HepG2 (cell line): Measurements from ENCODE around the gene LRRC37A. TPM values are rescaled to one million over a fixed set of nuclear protein-coding genes. Genes with fewer than 3 reads are reported as not detected.
"Not testable (repeated sequence)": the region's sequence is repeated elsewhere in the genome, so short reads cannot be mapped to it uniquely, and the experiment has no call there.

Experiments used
- ATAC-seq: fragments of 200-7000 bp; cut with Tn5 transposase; 3 replicates; pipeline ENCODE4 v1.9.1; 2020; ENCODE audit warnings: mild to moderate bottlenecking, moderate library complexity
- BruUV-seq: library from RNA; stranded (reverse); fragments of 400-500 nt; replicated peaks from 2 replicates; lab custom pipeline; 2021; lab: Mats Ljungman, UMichigan
- CTCF ChIA-PET: fragments of 300-600 bp; formaldehyde crosslinking; extraction: SDS; loops from one replicate; lab custom pipeline; 2021; ENCODE audit warnings: low total read pairs, inconsistent platforms, low intra/inter-chr PET ratio; lab: Yijun Ruan, JAX
- POLR2A ChIA-PET: fragments of 350-600 bp; sonication (Branson Sonifier 250); formaldehyde crosslinking; loops from one replicate; lab custom pipeline; 2020; ENCODE audit warnings: antibody characterized with exemption, inconsistent platforms; lab: Yijun Ruan, JAX
- DNase-seq: peaks from one replicate; pipeline ENCODE4 v3.0.0-alpha.2; 2015; ENCODE audit warnings: low spot score
- FAIRE-seq: peaks from 3 replicates; lab custom pipeline; 2011; peaks lifted over from hg19 to GRCh38; lab: Jason Lieb, UNC
- H2AFZ ChIP-seq: one replicate; pipeline ENCODE4 v1.6.1; 2011; ENCODE audit warnings: low read length, inconsistent platforms
- H3K27ac ChIP-seq: fragments of 300-600 bp; 3 replicates; pipeline ENCODE4 v1.8.0; 2011; ENCODE audit warnings: mixed run types, mild to moderate bottlenecking, mixed read lengths, low read length, inconsistent platforms; ENCODE audit not compliant: insufficient read depth; ENCODE audit errors: extremely low read length
- H3K27me3 ChIP-seq, 2 experiments: fragments of 200-600 bp in 1 of 2; 2 replicates in 1 of 2; 3 replicates in 1 of 2; pipeline versions ENCODE4 v1.6.0 to v1.8.0; 2011; ENCODE audit warnings: low read length in 2 of 2, mild to moderate bottlenecking in 2 of 2, moderate library complexity in 2 of 2, inconsistent platforms in 1 of 2; ENCODE audit not compliant: insufficient read depth in 2 of 2, control insufficient read depth in 1 of 2
- H3K36me3 ChIP-seq, 2 experiments: fragments of 200-600 bp in 1 of 2; replicated peaks in 1 of 2; 2 replicates in 1 of 2; 3 replicates in 1 of 2; pipeline versions ENCODE4 v1.5.1 to v1.8.0; 2011; ENCODE audit warnings: low read length in 2 of 2, inconsistent platforms in 1 of 2; ENCODE audit not compliant: insufficient read depth in 2 of 2, control insufficient read depth in 1 of 2
- H3K4me1 ChIP-seq: 2 replicates; pipeline ENCODE4 v1.5.1; 2012; ENCODE audit warnings: low read length, inconsistent platforms; ENCODE audit not compliant: insufficient read depth
- H3K4me2 ChIP-seq: 2 replicates; pipeline ENCODE4 v1.6.0; 2011; ENCODE audit warnings: low read depth, low read length, inconsistent platforms
- H3K4me3 ChIP-seq, 3 experiments: fragments of 200-600 bp in 1 of 3; sonication (generic), shearing (Covaris generic) in 1 of 3; replicated peaks in 1 of 3; 2 replicates each; pipeline ENCODE4 v1.5.1; 2011 to 2016; ENCODE audit warnings: low read length in 3 of 3, inconsistent platforms in 2 of 3, low read depth in 2 of 3, mild to moderate bottlenecking in 2 of 3, control low read depth in 1 of 3, mixed read lengths in 1 of 3; ENCODE audit not compliant: insufficient read depth in 1 of 3
- H3K79me2 ChIP-seq: one replicate; pipeline ENCODE4 v1.6.1; 2011; ENCODE audit warnings: low read length, inconsistent platforms; ENCODE audit not compliant: insufficient read depth
- H3K9ac ChIP-seq: 2 replicates; pipeline ENCODE4 v1.6.0; 2011; ENCODE audit warnings: mild to moderate bottlenecking, low read depth, low read length, inconsistent platforms; ENCODE audit not compliant: insufficient read depth
- H3K9me3 ChIP-seq: 2 replicates; pipeline ENCODE4 v1.5.1; 2012; ENCODE audit warnings: mild to moderate bottlenecking, low read length
- H4K20me1 ChIP-seq: 2 replicates; pipeline ENCODE4 v1.6.0; 2011; ENCODE audit warnings: inconsistent platforms, mild to moderate bottlenecking, low read length, moderate library complexity; ENCODE audit not compliant: insufficient read depth
- WGBS: methylation state at CpG from one replicate; pipeline ENCODE4 v1.1.6; 2017; ENCODE audit warnings: low lambda C conversion rate; 5-methylcytosine and 5-hydroxymethylcytosine counted together
- in situ Hi-C: cut with HindIII; loops from 2 replicates; pipeline ENCODE4 v1.10.0; 2017; ENCODE audit warnings: low pct_unique_long_range_greater_than_20kb; ENCODE audit not compliant: extremely low pct_ligation_motif_present
- intact Hi-C: fragments of 100-400 bp; cut with micrococcal nuclease; formaldehyde crosslinking; loops from one replicate; pipeline ENCODE4 v1.10.0; 2022; ENCODE audit not compliant: unreplicated experiment
- polyA plus RNA-seq, 8 experiments: library from polyadenylated mRNA; depleted of rRNA in 3 of 8; stranded (reverse) in 7 of 8; unstranded in 1 of 8; fragments of >200 nt; fragmentation: Illumina TruSeq in 4 of 8; extraction: Trizol in 4 of 8; gene quantifications; 2 replicates each; pipeline versions ENCODE4 v1.2.1 to v1.2.3, GENCODE V29; 2011 to 2016; ENCODE audit warnings: low read depth in 4 of 8, missing spikeins in 1 of 8, mixed read lengths in 1 of 8; ENCODE audit not compliant: insufficient read depth in 1 of 8
- total RNA-seq, 5 experiments: library from RNA; depleted of rRNA; stranded (reverse); fragments of >200 nt; fragmentation: Illumina TruSeq; extraction: Trizol; gene quantifications; 2 replicates each; pipeline ENCODE4 v1.2.3, GENCODE V29; 2016; ENCODE audit warnings: low read depth in 1 of 5

LRRC37A gene
- total and polyA plus RNA-seq, 2 of the 13 experiments (the other 11 are each of a cell fraction or from before 2014, with no cell fraction given), result 0.97 to 1.3 TPM

- peak; percentile 45 for ATAC-seq
- in situ Hi-C loops, result not testable (repeated sequence)
These were observed 47.2 kb downstream of the LRRC37A start for GRCh38 chr17:46342131-46342530.

GRCh38 chr17:46348345-46348744 is 53.4 kb downstream of the LRRC37A start:
- whole genome bisulfite sequencing, result no CpG with 5 or more reads among the region's 2 CpGs
- ATAC-seq, H4K20me1 ChIP-seq, FAIRE-seq, H2AFZ ChIP-seq, H3K9ac ChIP-seq, in situ Hi-C loops, H3K4me3 ChIP-seq, DNase-seq, CTCF ChIA-PET, POLR2A ChIA-PET, H3K9me3 ChIP-seq, H3K27me3 ChIP-seq, intact Hi-C loops, H3K4me1 ChIP-seq, H3K36me3 ChIP-seq, BruUV-seq, H3K4me2 ChIP-seq, H3K79me2 ChIP-seq, H3K27ac ChIP-seq: not testable (repeated sequence)

More at GRCh38 chr17:46342131-46342530, 47.2 kb downstream of the LRRC37A start:
- H3K27ac ChIP-seq, CTCF ChIA-PET, H3K4me2 ChIP-seq, BruUV-seq, H3K4me3 ChIP-seq, H4K20me1 ChIP-seq, H3K9ac ChIP-seq, H3K36me3 ChIP-seq, POLR2A ChIA-PET, intact Hi-C loops, H3K27me3 ChIP-seq, H3K79me2 ChIP-seq, FAIRE-seq, DNase-seq, H2AFZ ChIP-seq, H3K9me3 ChIP-seq, H3K4me1 ChIP-seq: not testable (repeated sequence)
- no CpG with 5 or more reads among the region's 3 CpGs for WGBS

- DNase-seq, H3K79me2 ChIP-seq, in situ Hi-C loops, POLR2A ChIA-PET, H3K4me2 ChIP-seq, H3K36me3 ChIP-seq, CTCF ChIA-PET, H2AFZ ChIP-seq, H3K27me3 ChIP-seq, H3K27ac ChIP-seq, H3K4me1 ChIP-seq, H4K20me1 ChIP-seq, H3K9me3 ChIP-seq, BruUV-seq, intact Hi-C loops, H3K4me3 ChIP-seq, FAIRE-seq, ATAC-seq, H3K9ac ChIP-seq: not testable (repeated sequence)
- WGBS, result no CpG with 5 or more reads among the region's 1 CpG
These were observed 54.1 kb downstream of the LRRC37A start for GRCh38 chr17:46349060-46349459.

- DNase-seq, result not testable (repeated sequence)
These were observed 58.9 kb downstream of the LRRC37A start for GRCh38 chr17:46353856-46354255.

More at GRCh38 chr17:46353856-46354255, 58.9 kb downstream of the LRRC37A start:
- H3K27me3 ChIP-seq, FAIRE-seq, in situ Hi-C loops, H2AFZ ChIP-seq, H3K27ac ChIP-seq, H3K9me3 ChIP-seq, H3K9ac ChIP-seq, POLR2A ChIA-PET, H3K4me2 ChIP-seq, H4K20me1 ChIP-seq, H3K4me1 ChIP-seq, intact Hi-C loops, ATAC-seq, H3K4me3 ChIP-seq, CTCF ChIA-PET, H3K79me2 ChIP-seq, H3K36me3 ChIP-seq, BruUV-seq: not testable (repeated sequence)
- no CpG with 5 or more reads among the region's 4 CpGs for WGBS
